Heart right ventricle (tissue), 16 donors: ENCODE measurements around the gene ACHE. TPM values are rescaled to one million over a fixed set of nuclear protein-coding genes. Genes with fewer than 3 reads are reported as not detected.

Experiments
- ATAC-seq, 8 donors: fragments of 200-7000 bp; cut with Tn5 transposase; one replicate each; pipeline ENCODE4 v1.9.1; 2020; ENCODE audit warnings: mild to moderate bottlenecking in 8 of 8, moderate library complexity in 8 of 8, moderate number of reproducible peaks in 1 of 8
- DNase-seq, 2 donors: peaks; one replicate each; pipeline ENCODE4 v3.0.0-alpha.2; 2020
- H3K27ac ChIP-seq, 10 donors: fragments of 200-600 bp; sonication (generic) in 2 of 10; one replicate each; pipeline versions ENCODE4 v1.5.0 to v1.8.0; 2020 to 2022; ENCODE audit warnings: mild to moderate bottlenecking in 3 of 10
- H3K27me3 ChIP-seq, 7 donors: fragments of 200-600 bp; one replicate each; pipeline ENCODE4 v1.8.0; 2021 to 2022; ENCODE audit warnings: mild to moderate bottlenecking in 2 of 7
- H3K36me3 ChIP-seq, 9 donors: fragments of 200-600 bp; sonication (generic) in 1 of 9; one replicate each; pipeline versions ENCODE4 v1.5.0 to v1.8.0; 2020 to 2022; ENCODE audit warnings: mild to moderate bottlenecking in 2 of 9
- H3K4me1 ChIP-seq, 9 donors: fragments of 200-600 bp; sonication (generic) in 1 of 9; one replicate each; pipeline versions ENCODE4 v1.5.0 to v1.8.0; 2020 to 2022; ENCODE audit warnings: mild to moderate bottlenecking in 4 of 9
- H3K4me3 ChIP-seq, 10 donors: fragments of 200-600 bp; sonication (generic) in 2 of 10; one replicate each; pipeline versions ENCODE4 v1.5.0 to v1.8.0; 2020 to 2022; ENCODE audit warnings: mild to moderate bottlenecking in 7 of 10, moderate library complexity in 2 of 10
- H3K9me3 ChIP-seq, 11 donors: fragments of 200-600 bp in 10 of 11; sonication (generic) in 2 of 11; one replicate each; pipeline versions ENCODE4 v1.5.0 to v1.8.0; 2013 to 2022; ENCODE audit warnings: mild to moderate bottlenecking in 2 of 11, control low read depth in 1 of 11, moderate library complexity in 1 of 11
- WGBS, 2 donors: extraction: QIAGEN DNeasy Blood & Tissue Kit; methylation state at CpG; one replicate each; pipeline ENCODE4 v1.1.7; 2013; ENCODE audit warnings: inconsistent platforms in 1 of 2; 5-methylcytosine and 5-hydroxymethylcytosine counted together
- intact Hi-C, 10 donors: fragments of 100-400 bp; cut with DNase I; formaldehyde crosslinking; loops; one replicate each; pipeline versions ENCODE4 v1.11.1 to v1.14.2; 2022
- polyA plus RNA-seq, 2 donors: library from polyadenylated mRNA; stranded (reverse); fragments of 200-250 nt; gene quantifications; one replicate each; pipeline ENCODE4 v1.2.3, GENCODE V29; 2013
- total RNA-seq, 10 donors: library from RNA; stranded (reverse); fragmentation: NEBNext Ultra II Directional in 3 of 10; extraction: Animal tissue kit (Norgen Biotek cat#: 25700) in 3 of 10; gene quantifications; one replicate each; pipeline versions ENCODE4 v1.2.1 to v1.2.4, GENCODE V29; 2021 to 2023
- TF ChIP-seq, protein P1 (sequence below), 9 donors: fragments of 200-600 bp; sonication (generic) in 2 of 9; IDR thresholded peaks; one replicate each; pipeline versions ENCODE4 v1.5.0 to v1.8.0; 2021 to 2022; ENCODE audit warnings: antibody characterized with exemption in 9 of 9, mild to moderate bottlenecking in 5 of 9, moderate library complexity in 1 of 9
- donor health status: Arrhythmogenic right ventricular cardiomyopathy.
- donor health status: ischemic (EF 13 %, LVEDD 7.1; RV severe dilation, severe dysfunction).
- donor health status: healthy with polysubstance abuse.
- donor health status: DM: no; HTN: yes; CAD: no.
- donor health status: DM: no; HTN: no; CAD: no.
- donor health status: ischemic (EF 25% LVEDD 6.9; RV normal size, moderate dysfunction).
- donor health status: ischemic (EF 25% LVEDD 5.7; RV mildly dilated, moderate dysfunction).
- donor health status: healthy.
- donor health status: DM: yes; HTN: yes; CAD: no.
- donor health status: Ischemic cardiomyopathy.
- donor health status: ischemic (EF 35%, LVEDD 5.7; RV mildly dilated, moderate dysfunction).
- donor health status: nonischemic (EF 11% LVEDD 7.7; RV severe dilation, severe dysfunction).
- donor health status: DM: yes; HTN: yes; CAD: no.
- donor health status: PGD.
- donor health status: ischemic (EF 29% LVEDD 5.4; RV normal size, mild dysfunction).
- donor health status: nonischemic (EF 23%, LVEDD 6.1; RV moderate dilation, normal function).

ACHE gene
- total and polyA plus RNA-seq, 12 donors: 0.27 to 1.1 (median 0.81) TPM

GRCh38 chr7:100867776-100868485 lies 27.8 kb downstream of the ACHE start:
- 23 to 28% methylated on average over 27 of the region's 27 CpGs for WGBS, 2 donors
- Histone ChIP-seq H3K4me1 (peaks cover 7 to 49% (median 26%) of the 10 kb centered on the region in 9 donors), H3K4me3 (peak overlapping the region; percentile 74 to 99 (median 92)), H3K27me3 (no peaks in the 10 kb centered on the region), H3K9me3 (no peaks in the 10 kb centered on the region), H3K27ac (peak overlapping the region; percentile 85 to 99 (median 96)), H3K36me3 (peaks cover 0 to 57% (median 18%) of the 10 kb centered on the region in 9 donors)
- DNase-seq: no peak
- ATAC-seq: peak in 6 of 8 donors; percentile 8 to 14 (median 11)
- intact Hi-C loops: loop anchor here in 1 of 10 donors (10.0 kb wide), 1 partner anchor 393 kb away; the partner anchor contains the start of gene TSC22D4
- TF ChIP-seq, protein P1, sequence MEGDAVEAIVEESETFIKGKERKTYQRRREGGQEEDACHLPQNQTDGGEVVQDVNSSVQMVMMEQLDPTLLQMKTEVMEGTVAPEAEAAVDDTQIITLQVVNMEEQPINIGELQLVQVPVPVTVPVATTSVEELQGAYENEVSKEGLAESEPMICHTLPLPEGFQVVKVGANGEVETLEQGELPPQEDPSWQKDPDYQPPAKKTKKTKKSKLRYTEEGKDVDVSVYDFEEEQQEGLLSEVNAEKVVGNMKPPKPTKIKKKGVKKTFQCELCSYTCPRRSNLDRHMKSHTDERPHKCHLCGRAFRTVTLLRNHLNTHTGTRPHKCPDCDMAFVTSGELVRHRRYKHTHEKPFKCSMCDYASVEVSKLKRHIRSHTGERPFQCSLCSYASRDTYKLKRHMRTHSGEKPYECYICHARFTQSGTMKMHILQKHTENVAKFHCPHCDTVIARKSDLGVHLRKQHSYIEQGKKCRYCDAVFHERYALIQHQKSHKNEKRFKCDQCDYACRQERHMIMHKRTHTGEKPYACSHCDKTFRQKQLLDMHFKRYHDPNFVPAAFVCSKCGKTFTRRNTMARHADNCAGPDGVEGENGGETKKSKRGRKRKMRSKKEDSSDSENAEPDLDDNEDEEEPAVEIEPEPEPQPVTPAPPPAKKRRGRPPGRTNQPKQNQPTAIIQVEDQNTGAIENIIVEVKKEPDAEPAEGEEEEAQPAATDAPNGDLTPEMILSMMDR (IDR thresholded peaks at IDR 0.05): no peak

DNA sequence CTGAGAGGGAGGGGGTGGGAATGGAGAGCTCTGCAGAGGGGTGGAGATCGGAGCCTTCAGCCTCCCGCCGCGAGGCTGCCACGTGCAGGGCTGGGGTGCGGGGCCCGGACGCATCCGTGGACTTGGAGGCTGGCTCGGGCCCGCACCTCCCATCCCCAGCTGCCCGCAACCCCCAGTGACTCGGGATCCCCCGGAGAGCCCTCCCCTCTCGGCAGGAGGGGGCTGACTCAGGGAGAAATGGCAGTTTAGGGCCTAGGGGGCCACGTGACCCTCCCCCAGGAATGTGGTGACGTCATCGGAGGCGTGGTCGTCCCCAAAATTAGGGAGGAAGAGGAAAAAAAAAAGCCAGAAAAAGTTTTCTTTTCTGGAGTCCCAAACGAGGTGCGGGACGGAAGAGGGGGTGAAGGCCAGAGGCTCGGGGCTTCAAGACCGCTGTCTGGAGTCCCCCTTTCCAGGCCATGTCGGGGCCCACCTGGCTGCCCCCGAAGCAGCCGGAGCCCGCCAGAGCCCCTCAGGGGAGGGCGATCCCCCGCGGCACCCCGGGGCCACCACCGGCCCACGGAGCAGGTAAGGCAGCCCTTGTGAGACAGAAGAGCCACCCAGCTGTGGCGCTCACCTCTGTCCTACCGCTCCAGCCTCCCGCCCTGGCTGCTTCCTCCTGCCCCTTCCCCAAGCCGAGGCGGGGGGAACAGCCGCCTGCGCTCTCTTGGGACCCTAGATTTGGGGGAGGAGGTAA lies 28.5 kb downstream of the ACHE start, which contains the start of gene TRIP6:
Gene TRIP6, plus strand, starts transcription at position 348 of the 736 bp plus-strand sequence. Its CDS starts 111 bp downstream, at position 459.
- DNase-seq (peak; percentile 86 to 93), ATAC-seq (peak; percentile 66 to 84 (median 78))
- peaks cover 0 to 57% (median 11%) of the 10 kb centered on the region in 9 donors for H3K36me3 ChIP-seq
- peaks cover 7 to 50% (median 26%) of the 10 kb centered on the region in 9 donors for H3K4me1 ChIP-seq
- 2% methylated on average over 41 to 42 of the region's 42 CpGs for WGBS, 2 donors
- H3K27me3 ChIP-seq: no peaks in the 10 kb centered on the region
- intact Hi-C loops: loop anchor here in 1 of 10 donors (10.0 kb wide), 1 partner anchor 392 kb away; the partner anchor contains the start of gene TSC22D4
- TF ChIP-seq, protein P1 (IDR thresholded peaks at IDR 0.05): no peak
- H3K4me3 ChIP-seq: peak within 1 kb of the TSS; percentile 74 to 99 (median 92)
- H3K9me3 ChIP-seq: no peaks in the 10 kb centered on the region
- peak within 1 kb of the TSS; percentile 85 to 99 (median 96) for H3K27ac ChIP-seq

- H3K27ac ChIP-seq: peak overlapping the region; percentile 85 to 99 (median 96)
- peaks cover 0 to 57% (median 6%) of the 10 kb centered on the region in 9 donors for H3K36me3 ChIP-seq
- TF ChIP-seq, protein P1 (IDR thresholded peaks at IDR 0.05): no peak
- H3K4me3 ChIP-seq: peak overlapping the region in 9 of 10 donors; percentile 80 to 99 (median 92)
- DNase-seq (no peak), ATAC-seq (peak in 3 of 8 donors; percentile 2)
- no peaks in the 10 kb centered on the region for H3K9me3 ChIP-seq
- WGBS, 2 donors: 62 to 63% methylated on average over 5 of the region's 5 CpGs
- intact Hi-C loops: loop anchor here in 1 of 10 donors (10.0 kb wide), 1 partner anchor 392 kb away; the partner anchor contains the start of gene TSC22D4
- no peaks in the 10 kb centered on the region for H3K27me3 ChIP-seq
- peaks cover 7 to 50% (median 26%) of the 10 kb centered on the region in 9 donors for H3K4me1 ChIP-seq
Measured at GRCh38 chr7:100866729-100867039, 29.0 kb downstream of the ACHE start.
